ENCODE data around the gene PDZD2. TPM values are rescaled to one million over a fixed set of nuclear protein-coding genes. Genes with fewer than 3 reads are reported as not detected.

Gene PDZD2
- total RNA-seq, 1 experiment from 2014 or later: 0.37 TPM

GRCh38 chr5:31866166-31866565 lies 227.2 kb downstream of the PDZD2 start:
- no peak overlapping the region for H3K4me2 ChIP-seq (ENCODE audit: low read length)
- H3K4me3 ChIP-seq (replicated peaks in 1 of 2; ENCODE audit: low read depth in 1 of 2, low read length in 2 of 2): no peak overlapping the region
- H3K9ac ChIP-seq (ENCODE audit: low read length): no peak overlapping the region
- no peaks in the 10 kb centered on the region for H4K20me1 ChIP-seq (ENCODE audit: insufficient read depth)
- no peaks in the 10 kb centered on the region for H3K4me1 ChIP-seq (ENCODE audit: control insufficient read depth in 1 of 2, insufficient read depth in 2 of 2, low read length in 2 of 2)
- CTCF ChIA-PET: no interaction called here
- no peaks in the 10 kb centered on the region for H3K9me3 ChIP-seq (ENCODE audit: control insufficient read depth in 1 of 2, insufficient read depth in 1 of 2, low read depth in 1 of 2, low read length in 2 of 2)
- no peaks in the 10 kb centered on the region for H3K27me3 ChIP-seq (ENCODE audit: insufficient read depth, low read length)
- TF ChIP-seq SP1 (IDR thresholded peaks at IDR 0.05; ENCODE audit: low read depth): no peak
- no peak for TF ChIP-seq EGR1 (IDR thresholded peaks at IDR 0.05; ENCODE audit: low read depth)
- no peak for TF ChIP-seq REST (IDR thresholded peaks at IDR 0.05; ENCODE audit: low read depth)
- no peak for TF ChIP-seq RAD21 (IDR thresholded peaks at IDR 0.05; ENCODE audit: low read depth)
- ATAC-seq (no peak), DNase-seq (ENCODE audit: low read depth, low spot score) (no peak)
- H3K36me3 ChIP-seq (ENCODE audit: control insufficient read depth in 1 of 2, insufficient read depth in 2 of 2, low read length in 2 of 2): no peaks in the 10 kb centered on the region
- no peak overlapping the region for H3K27ac ChIP-seq (ENCODE audit: low read depth, low read length)
- no peak overlapping the region for H2AFZ ChIP-seq (ENCODE audit: low read depth, low read length, poor library complexity, severe bottlenecking)
- H3K79me2 ChIP-seq (ENCODE audit: insufficient read depth, low read length): no peaks in the 10 kb centered on the region
- intact Hi-C loops (cut with micrococcal nuclease): no loop called here
- no TSS peak for BruUV-seq (replicated peaks)
- no peaks in the 10 kb centered on the region for H3K9me2 ChIP-seq (ENCODE audit: insufficient read depth)
- POLR2A ChIA-PET: no interaction called here
- RAD21 ChIA-PET (ENCODE audit: low non-redundant PET in 1 of 2, low total read pairs in 2 of 2, uncharacterized antibody in 2 of 2, unreplicated experiment in 2 of 2): interaction anchor here in 1 of 2 experiments (0.7 kb wide), 1 partner anchor 274 kb away, joined by 3 read pairs; no protein-coding TSS in a partner anchor

GRCh38 chr5:31867219-31867618 lies 228.3 kb downstream of the PDZD2 start:
- intact Hi-C loops (cut with micrococcal nuclease): no loop called here
- Histone ChIP-seq H3K4me2 (ENCODE audit: low read length) (no peak overlapping the region), H3K4me1 (ENCODE audit: control insufficient read depth in 1 of 2, insufficient read depth in 2 of 2, low read length in 2 of 2) (no peaks in the 10 kb centered on the region), H2AFZ (ENCODE audit: low read depth, low read length, poor library complexity, severe bottlenecking) (no peak overlapping the region), H3K9me3 (ENCODE audit: control insufficient read depth in 1 of 2, insufficient read depth in 1 of 2, low read depth in 1 of 2, low read length in 2 of 2) (no peaks in the 10 kb centered on the region), H4K20me1 (ENCODE audit: insufficient read depth) (no peaks in the 10 kb centered on the region), H3K27ac (ENCODE audit: low read depth, low read length) (no peak overlapping the region), H3K36me3 (ENCODE audit: control insufficient read depth in 1 of 2, insufficient read depth in 2 of 2, low read length in 2 of 2) (no peaks in the 10 kb centered on the region), H3K27me3 (ENCODE audit: insufficient read depth, low read length) (no peaks in the 10 kb centered on the region), H3K79me2 (ENCODE audit: insufficient read depth, low read length) (no peaks in the 10 kb centered on the region), H3K4me3 (replicated peaks in 1 of 2; ENCODE audit: low read depth in 1 of 2, low read length in 2 of 2) (no peak overlapping the region), H3K9me2 (ENCODE audit: insufficient read depth) (no peaks in the 10 kb centered on the region), H3K9ac (ENCODE audit: low read length) (no peak overlapping the region)
- ChIA-PET RAD21 (ENCODE audit: low non-redundant PET in 1 of 2, low total read pairs in 2 of 2, uncharacterized antibody in 2 of 2, unreplicated experiment in 2 of 2) (no interaction called here), CTCF (no interaction called here), POLR2A (no interaction called here)
- BruUV-seq (replicated peaks): no TSS peak
- ATAC-seq (no peak), DNase-seq (ENCODE audit: low read depth, low spot score) (no peak)
- TF ChIP-seq POLR2A (IDR thresholded peaks at IDR 0.05; ENCODE audit: borderline replicate concordance, extremely low read depth, insufficient read depth, insufficient read length): no peak
- TF ChIP-seq CTCF (IDR thresholded peaks at IDR 0.05 in 2 of 3, conservative IDR thresholded peaks at IDR 0.05 in 1 of 3; ENCODE audit: borderline replicate concordance in 1 of 3, insufficient read depth in 1 of 3, low read depth in 2 of 3, low read length in 2 of 3): no peak
- no peak for TF ChIP-seq EGR1 (IDR thresholded peaks at IDR 0.05; ENCODE audit: low read depth)
- no peak for TF ChIP-seq ZNF274 (IDR thresholded peaks at IDR 0.05; ENCODE audit: low read depth, low read length)
- no peak for TF ChIP-seq TCF7L2 (IDR thresholded peaks at IDR 0.05; ENCODE audit: borderline replicate concordance, extremely low read depth, insufficient read depth, insufficient read length)
- TF ChIP-seq SP1 (IDR thresholded peaks at IDR 0.05; ENCODE audit: low read depth): no peak
- no peak for TF ChIP-seq POLR2AphosphoS5 (IDR thresholded peaks at IDR 0.05; ENCODE audit: low read depth, low read length)
- TF ChIP-seq RAD21 (IDR thresholded peaks at IDR 0.05; ENCODE audit: low read depth): no peak
- no peak for TF ChIP-seq MAX (IDR thresholded peaks at IDR 0.05)
- no peak for TF ChIP-seq REST (IDR thresholded peaks at IDR 0.05; ENCODE audit: low read depth)
